GM19025 (cell line): Measurements from ENCODE around the gene CCDC137.
"Not testable (repeated sequence)": the region's sequence is repeated elsewhere in the genome, so short reads cannot be mapped to it uniquely, and the experiment has no call there.

Experiments
- ATAC-seq: cut with Tn5 transposase; IDR thresholded peaks from one replicate; pipeline ENCODE4 v1.9.1; 2021; ENCODE audit warnings: mild to moderate bottlenecking, low read depth, moderate library complexity; ENCODE audit not compliant: unreplicated experiment

Gene CCDC137

DNA sequence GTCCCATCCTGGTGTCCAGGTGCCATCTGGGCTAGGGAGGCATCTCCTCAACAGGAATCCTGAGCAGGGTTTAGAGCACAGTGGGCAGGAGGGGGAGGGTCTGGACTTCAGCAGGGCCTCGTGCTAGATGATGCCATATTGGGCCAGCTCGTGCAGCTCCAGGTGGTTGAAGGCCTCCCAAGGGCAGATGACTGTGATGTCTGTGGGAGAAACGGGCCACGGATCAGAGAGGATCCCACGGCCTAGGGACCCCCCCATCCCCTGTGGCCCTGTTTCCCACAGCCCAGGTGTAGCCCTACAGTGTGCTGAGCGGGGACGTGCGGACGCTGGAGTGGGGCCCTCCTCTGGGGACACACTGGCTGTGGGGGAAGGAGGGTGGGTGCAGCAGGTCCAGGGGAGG lies 15.6 kb upstream of the CCDC137 start:
- no peak for ATAC-seq

DNA sequence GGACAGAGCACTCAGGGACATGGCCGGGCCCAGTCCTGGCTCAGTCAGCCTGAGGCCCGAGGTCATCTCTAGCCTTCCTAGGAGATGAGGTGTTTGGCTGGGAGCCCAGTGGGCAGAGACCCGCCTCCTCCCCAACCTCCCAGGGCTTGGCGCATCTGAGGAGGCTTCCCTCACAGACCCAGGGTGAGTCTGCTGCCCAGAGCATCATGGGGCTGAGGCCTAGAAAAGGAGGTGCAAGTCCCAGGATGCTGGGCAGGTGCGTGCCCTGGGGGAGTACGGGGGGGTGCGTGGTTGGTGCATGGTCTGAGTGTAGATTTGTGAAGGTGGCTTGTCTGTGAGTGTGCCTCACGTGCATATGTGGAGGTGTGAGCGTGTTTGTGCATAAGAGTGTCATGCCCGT lies 14.8 kb upstream of the CCDC137 start:
- ATAC-seq: no peak

DNA sequence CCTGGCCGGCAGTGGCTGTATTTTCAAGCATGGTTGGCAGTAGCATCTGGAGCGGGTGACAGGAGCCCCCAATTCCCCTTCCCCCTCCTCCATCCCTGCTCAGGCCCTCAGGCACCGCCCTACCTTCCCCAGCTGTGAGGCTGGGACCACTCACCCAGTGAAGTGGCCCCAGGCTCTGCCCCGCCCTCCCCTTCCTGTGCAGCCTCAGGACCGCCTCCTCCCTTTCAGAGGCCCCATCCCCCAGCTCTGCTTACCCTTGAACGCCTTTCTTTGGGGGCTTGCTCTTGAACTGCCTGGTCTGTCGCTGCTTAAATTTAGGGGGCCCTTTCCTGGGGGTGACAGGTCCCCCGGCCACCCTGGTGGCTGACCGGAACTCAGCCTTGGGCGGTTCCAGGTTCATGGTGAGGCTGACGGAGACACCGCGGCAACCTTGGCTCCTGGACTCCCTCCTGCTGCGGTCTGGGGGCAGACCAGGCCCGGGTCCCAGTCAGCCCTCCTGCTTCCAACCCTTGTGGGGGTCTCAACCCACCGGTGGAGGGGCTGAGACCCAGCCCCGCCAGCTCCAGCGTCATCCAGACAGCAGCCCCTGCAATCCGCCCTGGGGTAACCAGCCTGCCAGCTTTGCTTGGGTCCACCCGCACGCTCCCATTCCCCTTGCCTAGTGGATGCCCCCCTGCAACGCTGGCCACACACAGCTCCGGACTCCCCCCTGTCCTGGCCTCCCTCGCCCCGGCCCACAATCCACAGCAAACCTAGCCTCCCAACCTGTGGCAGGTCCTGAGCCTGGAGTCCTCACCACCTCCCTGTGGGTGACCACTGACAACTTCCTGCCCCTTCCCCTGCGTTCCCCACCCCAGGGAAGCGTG lies 13.4 kb upstream of the CCDC137 start:
- ATAC-seq: no peak

DNA sequence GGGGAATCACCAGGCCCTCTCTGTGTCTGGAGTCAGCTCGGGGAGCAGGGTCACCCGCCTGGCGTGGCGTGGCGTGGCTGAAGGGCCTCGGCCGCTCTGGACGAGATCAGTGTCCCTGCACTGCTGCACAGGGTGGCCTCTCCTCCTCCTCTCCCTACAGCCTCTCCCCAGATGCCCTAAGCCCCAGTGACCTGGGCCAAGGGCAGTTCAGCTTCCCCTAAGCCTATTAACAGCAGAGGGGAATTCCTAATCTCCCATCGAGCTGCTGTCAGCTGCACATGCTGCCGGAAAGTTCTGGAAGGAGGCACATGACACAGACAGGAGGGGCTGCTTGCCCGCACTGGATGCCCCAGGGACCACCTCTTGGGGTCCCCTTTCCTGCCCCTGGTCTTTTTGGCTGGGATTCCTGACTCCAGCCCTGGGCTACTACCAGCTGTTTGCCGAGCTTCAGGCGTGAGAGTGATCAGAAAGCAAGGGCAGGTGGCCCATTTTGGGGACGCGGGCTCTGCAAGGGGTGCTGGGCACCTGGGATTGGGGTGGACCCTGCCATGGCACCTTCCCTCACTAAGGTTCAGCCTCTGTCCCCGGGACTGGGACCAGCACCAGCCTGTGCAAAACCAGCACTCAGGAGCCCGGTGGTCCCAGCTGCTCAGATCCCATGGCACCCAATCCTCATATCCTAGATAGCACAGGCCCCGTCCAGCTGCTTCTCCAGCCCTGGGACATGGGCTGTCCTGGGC lies 11.0 kb upstream of the CCDC137 start:
- no peak for ATAC-seq

DNA sequence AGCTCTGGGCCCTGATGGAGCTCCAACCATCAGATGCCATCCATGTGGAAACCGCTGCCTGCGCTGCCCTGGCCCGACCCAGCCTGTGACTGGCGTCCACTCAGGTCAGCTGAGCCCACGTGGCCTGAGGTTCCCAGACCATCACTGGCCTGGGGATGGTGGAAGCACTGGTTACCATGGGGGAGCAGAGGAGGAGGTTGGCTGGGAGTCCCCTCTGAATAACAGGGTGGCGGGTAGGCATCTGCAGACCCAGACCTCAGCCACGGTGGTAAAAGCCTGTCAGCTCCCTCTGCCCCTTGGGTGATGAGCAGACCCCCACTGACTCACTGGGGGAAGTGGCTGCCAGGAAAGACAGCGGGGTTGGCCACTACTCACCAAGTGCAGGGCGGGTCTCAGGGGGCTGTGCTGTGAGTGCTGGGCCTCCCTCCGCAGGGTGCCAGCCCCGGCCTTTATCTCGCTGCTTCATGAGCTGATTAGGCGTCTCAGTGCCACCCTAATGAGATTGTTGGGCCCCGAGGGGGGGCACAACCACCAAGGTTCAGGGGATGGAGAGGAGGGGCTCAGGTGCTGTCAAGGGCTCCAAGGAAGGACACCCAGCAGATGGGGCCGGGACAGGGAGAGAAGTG lies 10.3 kb upstream of the CCDC137 start, which contains the start of gene PDE6G:
PDE6G (minus strand) TSS at position 425 of the 626 bp plus-strand sequence. CDS start 3,237 bp downstream, outside the sequence.
- ATAC-seq: no peak

DNA sequence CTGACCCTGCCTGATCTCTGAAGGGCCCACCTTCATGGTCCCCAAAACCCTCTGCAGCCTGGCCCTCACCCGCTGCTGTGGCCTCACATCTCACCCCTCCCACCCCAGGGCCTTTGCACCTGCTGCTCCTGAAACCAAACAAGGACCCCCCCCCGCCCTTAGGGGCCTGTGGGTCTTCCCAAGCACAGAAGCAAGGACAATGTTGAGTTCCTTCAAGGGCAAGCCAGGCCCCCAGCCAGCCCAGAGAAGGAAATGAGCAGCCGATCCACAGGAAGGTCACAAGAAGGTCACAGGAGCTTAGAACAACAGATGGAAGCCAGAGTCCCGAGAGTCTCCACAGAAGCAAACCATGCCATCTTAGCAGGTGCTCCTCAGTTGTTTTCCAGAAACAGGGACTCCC lies 9.7 kb upstream of the CCDC137 start:
- ATAC-seq: no peak

DNA sequence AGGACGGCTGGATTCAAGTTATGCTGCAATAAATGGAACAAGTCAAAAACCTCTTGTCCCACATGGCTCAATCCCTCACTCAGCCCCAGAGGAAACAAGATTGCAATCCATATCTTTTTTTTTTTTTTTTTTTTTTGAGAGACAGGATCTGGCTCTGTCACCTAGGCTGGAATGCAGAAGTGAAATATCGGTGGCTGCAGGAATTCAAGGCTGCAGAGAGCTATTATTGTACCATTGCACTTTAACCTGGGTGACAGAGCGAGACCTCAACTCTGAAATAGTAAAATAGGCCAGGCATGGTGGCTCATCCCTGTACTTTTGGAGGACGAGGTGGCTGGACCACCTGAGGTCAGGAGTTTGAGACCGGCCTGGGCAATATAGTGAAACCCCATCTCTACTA lies 7.5 kb upstream of the CCDC137 start:
- ATAC-seq: no peak

DNA sequence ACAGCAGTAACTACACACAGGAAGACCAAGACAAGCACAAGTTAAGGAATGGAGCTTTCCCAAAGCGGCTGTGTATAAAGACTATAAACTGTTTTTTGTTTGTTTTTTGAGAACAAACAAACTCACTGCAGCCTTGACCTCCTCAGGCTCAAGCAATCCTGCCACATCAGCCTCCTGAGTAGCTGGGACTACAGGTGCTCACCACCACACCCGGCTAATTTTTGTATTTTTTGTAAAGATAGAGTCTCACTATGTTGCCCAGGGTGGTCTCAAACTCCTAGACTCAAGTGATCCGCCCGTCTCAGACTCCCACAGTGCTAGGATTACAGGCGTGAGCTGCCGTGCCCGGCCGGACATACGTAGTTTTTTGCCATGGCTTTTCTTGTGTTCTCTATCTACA lies 6.1 kb upstream of the CCDC137 start:
- ATAC-seq: no peak

DNA sequence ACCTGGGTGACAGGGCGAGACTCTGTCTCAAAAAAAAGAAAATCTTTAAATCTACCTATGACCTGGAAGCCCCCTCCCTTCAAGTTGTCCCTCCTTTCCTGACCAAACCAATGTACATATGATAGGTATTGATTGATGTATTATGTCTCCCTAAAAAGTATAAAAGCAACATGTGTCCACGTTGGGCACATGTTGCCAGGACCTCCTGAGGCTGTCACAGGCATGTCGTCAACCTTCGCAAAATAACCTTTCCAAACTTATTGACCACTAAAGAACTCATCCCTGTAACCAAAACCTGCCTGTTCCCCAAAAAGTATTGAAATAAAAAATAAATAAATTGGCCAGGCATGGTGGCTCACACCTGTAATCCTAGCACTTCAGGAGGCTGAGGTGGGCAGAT lies 4.5 kb upstream of the CCDC137 start:
- no peak for ATAC-seq

DNA sequence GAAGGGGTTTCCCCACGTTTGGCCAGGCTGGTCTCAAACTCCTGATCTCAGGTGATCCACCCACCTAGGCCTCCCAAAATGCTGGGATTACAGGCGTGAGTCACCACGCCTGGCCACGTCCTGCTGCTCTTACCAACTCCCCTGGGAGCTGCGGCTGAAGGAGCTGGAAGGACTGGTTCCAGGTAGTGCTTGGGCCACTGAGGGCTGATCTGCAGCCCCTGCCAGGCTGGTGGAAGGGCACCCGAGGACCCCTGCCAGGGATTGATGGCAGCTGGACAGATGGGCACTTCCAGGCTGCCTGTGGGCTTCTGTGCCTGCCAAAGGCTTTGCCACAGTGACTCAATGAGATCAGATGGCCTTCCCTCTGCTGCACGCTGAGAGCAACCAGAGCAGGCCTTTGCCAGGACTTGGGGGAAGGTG lies 2.5 kb upstream of the CCDC137 start:
- ATAC-seq: no peak

DNA sequence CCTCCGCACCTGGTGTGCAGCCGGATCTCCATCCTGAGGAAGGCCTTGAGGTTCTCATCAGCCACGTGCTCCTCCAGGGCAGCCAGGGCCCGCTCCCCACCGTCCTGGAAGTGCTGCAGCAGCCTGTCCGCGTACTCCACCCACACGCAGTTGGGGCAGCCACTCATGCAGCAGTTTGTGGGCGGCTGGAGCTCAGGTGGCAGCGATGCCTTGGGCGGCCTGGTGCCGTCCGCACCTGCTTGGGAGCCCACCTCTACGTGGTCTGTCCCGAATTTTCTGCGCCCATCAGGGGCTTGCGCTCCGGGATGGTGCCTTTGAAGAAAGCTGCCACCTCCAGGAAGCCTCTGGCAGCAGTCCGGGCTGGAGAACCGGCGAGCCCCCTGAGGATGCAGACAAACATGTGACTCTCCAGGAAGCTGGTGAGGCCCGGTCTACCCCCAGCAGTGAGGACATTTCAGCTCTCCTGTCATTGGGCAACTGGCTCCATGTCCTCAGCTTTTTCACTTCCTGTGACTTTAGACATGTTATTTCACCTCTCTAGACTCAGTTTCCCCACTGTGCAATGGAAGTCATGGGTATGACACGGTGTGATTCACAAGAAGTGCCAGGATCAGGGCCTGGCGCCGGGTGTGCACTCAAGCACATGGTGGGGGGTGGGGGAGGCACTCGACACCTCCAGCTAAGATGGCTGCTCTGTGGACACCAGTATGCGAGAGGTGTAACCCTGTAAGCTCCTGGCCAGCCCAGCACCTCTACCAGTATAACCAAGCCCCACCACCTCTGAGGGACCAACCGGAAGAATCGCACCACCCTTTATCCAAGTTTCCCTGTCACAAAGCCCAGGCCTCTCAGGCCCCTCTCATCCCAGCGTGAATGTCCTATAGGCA lies 1.1 kb upstream of the CCDC137 start:
- ATAC-seq: no peak

DNA sequence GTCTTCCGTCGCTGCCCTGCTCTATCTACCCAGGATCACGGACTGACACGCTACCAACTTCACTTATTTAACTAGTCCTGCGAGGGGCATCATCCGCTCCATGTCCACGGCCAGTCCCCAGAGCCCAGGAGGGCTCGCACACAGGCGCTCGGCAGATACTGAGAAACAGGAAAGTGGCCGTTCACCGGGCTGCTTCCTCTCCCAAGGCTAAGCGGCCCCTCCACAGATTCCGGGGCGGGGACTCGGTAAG lies 520 bp upstream of the CCDC137 start:
- no peak for ATAC-seq

DNA sequence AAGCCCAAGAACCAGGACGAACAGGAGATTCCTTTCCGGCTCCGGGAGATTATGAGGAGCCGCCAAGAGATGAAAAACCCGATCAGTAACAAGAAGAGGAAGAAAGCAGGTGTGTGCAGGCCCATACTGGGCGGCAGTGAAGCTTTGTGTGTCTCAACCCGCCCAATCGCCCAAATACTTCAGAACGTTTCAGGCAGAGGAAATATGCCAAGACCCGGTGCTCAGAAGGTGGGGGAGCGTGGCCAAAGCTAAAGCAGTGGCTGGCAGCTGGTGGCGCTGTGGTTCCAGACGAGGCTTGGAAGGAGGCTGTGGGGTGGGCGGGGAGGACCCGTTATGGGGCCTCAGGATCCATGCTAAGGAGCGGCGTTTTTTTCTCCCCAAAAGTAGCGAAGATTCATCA lies 1.2 kb downstream of the CCDC137 start:
- ATAC-seq: no peak

DNA sequence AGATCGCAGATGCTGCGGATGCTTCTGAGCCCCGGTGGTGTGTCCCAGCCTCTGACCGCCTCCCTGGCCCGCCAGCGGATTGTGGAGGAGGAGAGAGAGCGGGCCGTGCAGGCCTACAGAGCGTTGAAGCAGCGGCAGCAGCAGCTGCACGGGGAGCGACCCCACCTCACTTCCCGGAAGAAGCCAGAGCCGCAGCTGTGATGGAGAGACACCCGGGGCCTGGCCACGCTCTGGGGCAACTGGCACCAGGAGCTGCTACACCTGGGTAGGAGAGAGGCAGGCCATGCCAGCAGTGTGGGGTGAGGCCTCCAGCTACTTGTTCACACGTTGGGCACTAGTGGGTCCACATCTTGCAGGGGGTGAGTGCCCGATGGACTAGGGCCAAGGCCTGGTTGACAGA lies 6.0 kb downstream of the CCDC137 start:
- no peak for ATAC-seq

DNA sequence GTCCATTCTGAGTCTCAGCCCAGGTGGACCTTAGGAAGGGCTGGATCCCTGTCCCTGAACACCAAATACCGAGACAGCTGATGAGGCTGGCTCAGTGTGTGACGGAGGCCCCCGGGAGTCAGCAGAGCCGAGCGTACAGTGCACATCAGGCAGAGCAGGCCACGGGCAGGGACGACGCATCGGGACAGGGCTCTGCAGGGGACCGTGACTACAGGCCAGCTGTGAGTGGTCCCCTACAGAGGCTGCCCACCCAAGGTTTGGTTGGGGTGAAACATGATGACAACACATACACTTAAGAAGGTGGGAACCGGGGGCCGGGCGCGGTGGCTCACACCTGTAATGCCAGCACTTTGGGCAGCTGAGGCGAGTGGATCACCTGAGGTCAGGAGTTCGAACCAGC lies 6.4 kb downstream of the CCDC137 start:
- no peak for ATAC-seq

DNA sequence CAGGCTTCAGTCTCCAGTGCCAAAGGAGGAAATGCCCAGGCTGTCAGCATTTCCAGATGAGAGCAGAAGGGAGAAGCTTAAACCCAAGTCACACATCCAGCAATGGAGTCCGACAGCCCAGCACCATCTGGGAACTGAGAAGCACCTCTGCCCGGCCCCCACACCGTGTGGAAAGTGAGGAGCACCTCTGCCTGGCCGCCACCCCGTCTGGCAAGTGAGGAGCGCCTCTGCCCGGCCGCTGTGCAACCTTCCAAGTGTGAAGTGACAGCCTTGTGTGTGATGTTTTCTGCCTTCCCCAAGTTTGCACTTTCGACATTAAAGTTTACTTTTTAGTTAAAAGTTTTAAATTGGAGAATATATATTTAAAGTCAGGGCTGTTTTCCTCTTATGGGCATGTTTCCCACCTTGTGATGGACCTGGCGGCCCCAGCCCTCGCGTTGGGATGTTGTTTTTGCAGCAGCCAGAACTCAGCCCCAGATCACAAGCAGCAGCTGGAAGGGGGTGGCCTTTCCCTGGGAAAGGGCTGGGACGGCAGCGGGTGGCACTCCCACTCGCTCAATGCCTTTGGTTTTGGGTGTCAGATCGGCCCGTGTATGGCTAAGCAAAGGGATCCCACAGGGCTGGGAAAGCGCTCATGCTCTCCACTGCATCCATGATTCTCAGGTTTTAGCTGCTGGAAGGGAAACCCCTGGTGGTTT lies 7.2 kb downstream of the CCDC137 start:
- no peak for ATAC-seq

DNA sequence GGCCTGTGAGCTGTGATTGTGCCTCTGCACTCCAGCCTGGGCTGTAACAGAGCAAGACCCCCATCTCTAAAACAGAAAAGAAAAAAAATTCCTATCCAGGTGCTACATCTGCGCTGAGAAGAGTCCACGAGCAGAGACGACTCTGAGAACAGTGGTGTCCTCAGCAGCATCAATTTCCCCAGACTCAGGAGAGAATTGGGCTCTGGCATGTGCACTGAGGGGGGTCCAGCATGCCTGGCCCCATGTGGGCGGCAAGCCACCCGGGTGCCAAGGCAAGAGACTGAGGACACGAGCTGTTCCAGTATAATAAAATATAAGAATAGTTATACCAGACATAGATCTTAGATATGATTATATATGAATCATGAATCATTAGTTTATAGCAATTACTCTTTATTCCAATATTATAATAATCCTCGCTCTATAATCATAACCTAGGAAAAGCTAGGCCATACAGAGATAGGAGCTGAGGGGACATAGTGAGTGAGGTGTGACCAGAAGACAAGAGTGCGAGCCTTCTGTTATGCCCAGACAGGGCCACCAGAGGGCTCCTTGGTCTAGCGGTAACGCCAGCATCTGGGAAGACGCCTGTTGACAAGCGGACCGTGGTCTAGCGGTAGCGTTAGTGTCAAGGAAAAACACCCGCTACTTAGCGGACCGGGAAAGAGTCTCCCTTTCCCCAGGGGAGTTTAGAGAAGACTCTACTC lies 9.1 kb downstream of the CCDC137 start:
- ATAC-seq: not testable (repeated sequence)

DNA sequence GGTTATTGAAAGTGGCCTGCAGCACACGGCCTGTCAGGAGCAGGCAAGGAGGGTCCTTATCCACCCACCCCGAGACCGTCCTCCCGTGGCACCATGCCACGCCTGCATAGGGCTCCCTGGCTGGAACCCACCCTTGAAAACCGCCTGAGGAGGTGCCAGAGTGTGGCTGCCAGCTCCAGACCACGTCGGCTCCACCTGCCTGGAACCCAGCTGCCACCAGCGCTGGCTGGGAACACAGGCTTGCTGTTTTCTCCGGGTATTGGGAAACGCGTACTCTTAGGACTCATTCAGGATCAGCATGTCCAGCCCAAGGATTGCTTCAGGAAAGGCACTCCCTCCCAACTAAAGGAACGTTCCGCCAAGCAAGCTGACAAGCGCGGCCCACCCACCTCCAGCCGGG lies 10.4 kb downstream of the CCDC137 start:
- no peak for ATAC-seq

DNA sequence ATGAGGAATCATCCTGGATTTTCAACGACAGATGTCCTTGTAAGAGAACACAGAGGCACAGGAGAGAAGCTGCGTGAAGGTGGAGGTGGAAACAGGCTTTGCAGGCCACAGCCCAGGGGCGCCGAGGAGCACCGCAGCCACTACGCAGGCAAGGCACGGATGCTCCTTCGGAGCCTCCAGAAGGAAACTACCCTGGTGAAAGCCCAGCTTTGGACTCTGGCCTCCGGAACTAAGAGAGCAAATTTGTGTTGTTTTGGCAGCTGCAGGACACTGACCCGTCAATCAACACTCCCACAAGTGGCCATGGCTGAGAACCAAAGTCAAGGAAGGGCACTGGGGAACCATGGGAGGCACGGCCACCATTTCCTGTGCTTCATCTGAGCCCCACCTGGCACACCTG lies 13.6 kb downstream of the CCDC137 start:
- no peak for ATAC-seq
